Liver (tissue), 9 donors: ENCODE measurements around the gene DNAH17. TPM values are rescaled to one million over a fixed set of nuclear protein-coding genes. Genes with fewer than 3 reads are reported as not detected.

Experiments
- DNase-seq: peaks from one replicate; pipeline ENCODE4 v3.0.0-alpha.2; 2017; ENCODE audit warnings: low spot score
- H3K27ac ChIP-seq, 2 donors: one replicate each; pipeline ENCODE4 v1.7.0; 2013; ENCODE audit warnings: inconsistent platforms in 2 of 2, low read length in 2 of 2, control low read depth in 1 of 2, low read depth in 1 of 2, mild to moderate bottlenecking in 1 of 2
- H3K27me3 ChIP-seq, 4 donors: one replicate each; pipeline versions ENCODE4 v1.6.1 to v1.7.0; 2013; ENCODE audit warnings: low read length in 3 of 4, inconsistent platforms in 1 of 4, mild to moderate bottlenecking in 1 of 4, moderate library complexity in 1 of 4; ENCODE audit not compliant: control insufficient read depth in 4 of 4, insufficient read depth in 4 of 4
- H3K36me3 ChIP-seq, 4 donors: one replicate each; pipeline versions ENCODE4 v1.6.1 to v1.7.0; 2013; ENCODE audit warnings: low read length in 3 of 4, mild to moderate bottlenecking in 3 of 4, low read depth in 1 of 4, moderate library complexity in 1 of 4; ENCODE audit not compliant: control insufficient read depth in 4 of 4, insufficient read depth in 3 of 4
- H3K4me1 ChIP-seq, 4 donors: one replicate each; pipeline versions ENCODE4 v1.6.1 to v1.7.0; 2013; ENCODE audit warnings: low read length in 3 of 4, mild to moderate bottlenecking in 3 of 4, moderate library complexity in 1 of 4; ENCODE audit not compliant: control insufficient read depth in 4 of 4, insufficient read depth in 4 of 4
- H3K4me3 ChIP-seq, 3 donors: one replicate each; pipeline versions ENCODE4 v1.6.1 to v1.7.0; 2013; ENCODE audit warnings: low read length in 3 of 3, control low read depth in 1 of 3, low read depth in 1 of 3, mild to moderate bottlenecking in 1 of 3
- H3K9ac ChIP-seq, 2 donors: one replicate each; pipeline ENCODE4 v1.7.0; 2013; ENCODE audit warnings: low read length in 2 of 2, mild to moderate bottlenecking in 2 of 2, moderate library complexity in 2 of 2, control low read depth in 1 of 2, low read depth in 1 of 2
- H3K9me3 ChIP-seq, 4 donors: one replicate each; pipeline versions ENCODE4 v1.6.1 to v1.7.0; 2013; ENCODE audit warnings: low read length in 3 of 4; ENCODE audit not compliant: control insufficient read depth in 4 of 4
- FOXA1 ChIP-seq: IDR thresholded peaks from 2 replicates; pipeline ENCODE4 v1.6.1; 2016; ENCODE audit warnings: antibody characterized with exemption
- FOXA2 ChIP-seq: IDR thresholded peaks from 2 replicates; pipeline ENCODE4 v1.6.1; 2016; ENCODE audit warnings: antibody characterized with exemption
- HNF4A ChIP-seq, 2 donors: conservative IDR thresholded peaks; 2 replicates each; pipeline ENCODE4 v1.6.1; 2016; ENCODE audit warnings: antibody characterized with exemption in 2 of 2, mild to moderate bottlenecking in 2 of 2
- HNF4G ChIP-seq: IDR thresholded peaks from 2 replicates; pipeline ENCODE4 v1.6.1; 2016; ENCODE audit warnings: antibody characterized with exemption
- RAD21 ChIP-seq, 2 donors: IDR thresholded peaks; 2 replicates each; pipeline ENCODE4 v1.6.1; 2016; ENCODE audit warnings: antibody characterized with exemption in 2 of 2, mild to moderate bottlenecking in 2 of 2
- WGBS: extraction: QIAGEN DNeasy Blood & Tissue Kit; methylation state at CpG from one replicate; pipeline ENCODE4 v1.1.7; 2013; 5-methylcytosine and 5-hydroxymethylcytosine counted together
- polyA plus RNA-seq, 2 donors: library from polyadenylated mRNA; stranded (reverse) in 1 of 2; unstranded in 1 of 2; fragments of 200-250 nt in 1 of 2; fragments of >200 nt in 1 of 2; fragmentation: Nextera tagmentation in 1 of 2; extraction: Ambion mirVana in 1 of 2; gene quantifications; one replicate each; pipeline versions ENCODE4 v1.2.1 to v1.2.3, GENCODE V29; 2013 to 2015
- total RNA-seq, 2 donors: library from RNA; depleted of rRNA; stranded (reverse); fragments of >200 nt; gene quantifications; one replicate each; pipeline ENCODE4 v1.2.3, GENCODE V29; 2014
- TF ChIP-seq, protein P1 (sequence below): IDR thresholded peaks from 2 replicates; pipeline ENCODE4 v1.6.1; 2016; ENCODE audit warnings: antibody characterized with exemption
- TF ChIP-seq, protein P2 (sequence below): IDR thresholded peaks from 2 replicates; pipeline ENCODE4 v1.6.1; 2016; ENCODE audit warnings: antibody characterized with exemption
- TF ChIP-seq, protein P3 (sequence below): IDR thresholded peaks from 2 replicates; pipeline ENCODE4 v1.6.1; 2016; ENCODE audit warnings: antibody characterized with exemption, mild to moderate bottlenecking
- TF ChIP-seq, protein P4 (sequence below): IDR thresholded peaks from 2 replicates; pipeline ENCODE4 v1.6.1; 2016; ENCODE audit warnings: antibody characterized with exemption
- donor health status: healthy.
- donor health status: healthy.
- donor health status: healthy.
- donor health status: healthy.
- donor health status: healthy.

DNAH17 gene
- total and polyA plus RNA-seq, 4 donors = 0.09 to 0.79 TPM; not detected in 2

DNA sequence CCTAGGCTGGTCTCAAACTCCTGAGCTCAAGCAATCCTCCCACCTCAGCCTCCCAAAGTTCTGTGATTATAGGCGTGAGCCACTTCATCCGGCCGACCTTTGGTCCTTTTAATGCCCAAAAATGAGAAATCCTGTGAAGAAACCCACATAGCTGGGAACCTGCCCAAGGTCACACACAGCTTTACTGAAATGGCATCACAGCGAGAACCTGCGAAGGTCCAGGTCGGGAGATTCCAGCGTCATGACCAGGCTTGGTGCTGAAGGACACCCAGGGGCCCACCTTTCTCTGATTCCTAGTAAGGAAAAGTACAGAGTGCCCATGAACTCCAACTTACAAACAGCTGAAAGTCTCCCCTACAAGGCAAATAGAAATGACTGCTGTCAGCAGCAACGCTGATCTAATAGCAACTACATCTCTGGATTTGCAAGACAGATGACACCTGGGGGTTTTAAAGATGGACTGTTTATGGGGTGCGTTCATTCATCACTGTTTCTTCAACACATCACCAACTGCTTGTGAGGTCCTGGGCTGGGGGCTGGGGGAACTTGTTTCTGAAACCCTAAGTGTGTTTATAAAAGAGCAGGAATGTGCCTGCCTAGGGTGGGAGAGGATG is 24.5 kb upstream of the DNAH17 start:
- DNase-seq = no peak
- Histone ChIP-seq H3K27ac (no peak overlapping the region), H3K9me3 (no peaks in the 10 kb centered on the region)

DNA sequence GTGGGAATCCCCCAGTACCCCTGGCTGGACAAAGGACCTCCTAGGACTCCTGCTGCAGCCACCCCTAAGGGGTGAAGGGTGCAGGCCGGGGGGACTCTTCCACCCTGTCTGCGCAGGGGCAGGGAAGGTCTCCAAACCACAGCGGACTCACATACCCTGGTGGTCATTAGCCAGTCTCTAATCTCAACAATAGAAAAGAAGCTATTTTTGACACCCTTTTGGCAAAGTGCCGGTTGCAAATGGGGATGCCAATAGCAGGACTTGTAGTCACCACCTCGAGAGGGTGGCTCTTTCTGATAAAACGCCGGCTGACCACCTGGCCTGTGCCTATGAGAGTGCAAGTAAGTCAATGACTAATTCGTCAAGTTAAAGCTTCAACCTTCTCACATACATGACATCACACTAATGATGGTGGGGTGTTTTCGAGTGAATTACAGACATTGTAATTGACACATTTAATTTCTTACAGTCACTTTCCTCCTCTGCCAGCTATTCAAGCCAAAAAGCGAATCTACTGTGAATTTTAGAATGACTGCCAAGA is 23.1 kb upstream of the DNAH17 start:
- no peak for DNase-seq
- H3K4me3 ChIP-seq = no peak overlapping the region

More for the DNA sequence above, 24.5 kb upstream of the DNAH17 start:
- Histone ChIP-seq H3K4me1 (no peaks in the 10 kb centered on the region), H3K9ac (no peak overlapping the region), H3K27me3 (no peaks in the 10 kb centered on the region), H3K4me3 (no peak overlapping the region), H3K36me3 (no peaks in the 10 kb centered on the region)
- 77% methylated on average over 9 of the region's 9 CpGs for WGBS
- TF ChIP-seq HNF4A (conservative IDR thresholded peaks at IDR 0.05) = no peak

GRCh38 chr17:78599419-78599818 is 22.2 kb upstream of the DNAH17 start:
- no peak overlapping the region for H3K4me3 ChIP-seq
- TF ChIP-seq FOXA2 = no peak
- TF ChIP-seq HNF4G = no peak
- no peak for TF ChIP-seq RAD21 (IDR thresholded peaks at IDR 0.05)
- TF ChIP-seq, protein P1, sequence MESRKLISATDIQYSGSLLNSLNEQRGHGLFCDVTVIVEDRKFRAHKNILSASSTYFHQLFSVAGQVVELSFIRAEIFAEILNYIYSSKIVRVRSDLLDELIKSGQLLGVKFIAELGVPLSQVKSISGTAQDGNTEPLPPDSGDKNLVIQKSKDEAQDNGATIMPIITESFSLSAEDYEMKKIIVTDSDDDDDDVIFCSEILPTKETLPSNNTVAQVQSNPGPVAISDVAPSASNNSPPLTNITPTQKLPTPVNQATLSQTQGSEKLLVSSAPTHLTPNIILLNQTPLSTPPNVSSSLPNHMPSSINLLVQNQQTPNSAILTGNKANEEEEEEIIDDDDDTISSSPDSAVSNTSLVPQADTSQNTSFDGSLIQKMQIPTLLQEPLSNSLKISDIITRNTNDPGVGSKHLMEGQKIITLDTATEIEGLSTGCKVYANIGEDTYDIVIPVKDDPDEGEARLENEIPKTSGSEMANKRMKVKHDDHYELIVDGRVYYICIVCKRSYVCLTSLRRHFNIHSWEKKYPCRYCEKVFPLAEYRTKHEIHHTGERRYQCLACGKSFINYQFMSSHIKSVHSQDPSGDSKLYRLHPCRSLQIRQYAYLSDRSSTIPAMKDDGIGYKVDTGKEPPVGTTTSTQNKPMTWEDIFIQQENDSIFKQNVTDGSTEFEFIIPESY = no peak
- TF ChIP-seq, protein P2, sequence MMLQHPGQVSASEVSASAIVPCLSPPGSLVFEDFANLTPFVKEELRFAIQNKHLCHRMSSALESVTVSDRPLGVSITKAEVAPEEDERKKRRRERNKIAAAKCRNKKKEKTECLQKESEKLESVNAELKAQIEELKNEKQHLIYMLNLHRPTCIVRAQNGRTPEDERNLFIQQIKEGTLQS = no peak
- no peak for DNase-seq
- no peak overlapping the region for H3K27ac ChIP-seq
- no peaks in the 10 kb centered on the region for H3K4me1 ChIP-seq
- no peak overlapping the region for H3K9ac ChIP-seq
- H3K36me3 ChIP-seq = no peaks in the 10 kb centered on the region
- H3K27me3 ChIP-seq = no peaks in the 10 kb centered on the region
- 86% methylated on average over 5 of the region's 5 CpGs for whole genome bisulfite sequencing
- H3K9me3 ChIP-seq = no peaks in the 10 kb centered on the region

More for the DNA sequence above, 23.1 kb upstream of the DNAH17 start:
- Histone ChIP-seq H3K27ac (no peak overlapping the region), H3K4me1 (no peaks in the 10 kb centered on the region), H3K27me3 (no peaks in the 10 kb centered on the region), H3K9me3 (no peaks in the 10 kb centered on the region), H3K9ac (no peak overlapping the region), H3K36me3 (no peaks in the 10 kb centered on the region)
- 83% methylated on average over 10 of the region's 10 CpGs for WGBS
- TF ChIP-seq, protein P3, sequence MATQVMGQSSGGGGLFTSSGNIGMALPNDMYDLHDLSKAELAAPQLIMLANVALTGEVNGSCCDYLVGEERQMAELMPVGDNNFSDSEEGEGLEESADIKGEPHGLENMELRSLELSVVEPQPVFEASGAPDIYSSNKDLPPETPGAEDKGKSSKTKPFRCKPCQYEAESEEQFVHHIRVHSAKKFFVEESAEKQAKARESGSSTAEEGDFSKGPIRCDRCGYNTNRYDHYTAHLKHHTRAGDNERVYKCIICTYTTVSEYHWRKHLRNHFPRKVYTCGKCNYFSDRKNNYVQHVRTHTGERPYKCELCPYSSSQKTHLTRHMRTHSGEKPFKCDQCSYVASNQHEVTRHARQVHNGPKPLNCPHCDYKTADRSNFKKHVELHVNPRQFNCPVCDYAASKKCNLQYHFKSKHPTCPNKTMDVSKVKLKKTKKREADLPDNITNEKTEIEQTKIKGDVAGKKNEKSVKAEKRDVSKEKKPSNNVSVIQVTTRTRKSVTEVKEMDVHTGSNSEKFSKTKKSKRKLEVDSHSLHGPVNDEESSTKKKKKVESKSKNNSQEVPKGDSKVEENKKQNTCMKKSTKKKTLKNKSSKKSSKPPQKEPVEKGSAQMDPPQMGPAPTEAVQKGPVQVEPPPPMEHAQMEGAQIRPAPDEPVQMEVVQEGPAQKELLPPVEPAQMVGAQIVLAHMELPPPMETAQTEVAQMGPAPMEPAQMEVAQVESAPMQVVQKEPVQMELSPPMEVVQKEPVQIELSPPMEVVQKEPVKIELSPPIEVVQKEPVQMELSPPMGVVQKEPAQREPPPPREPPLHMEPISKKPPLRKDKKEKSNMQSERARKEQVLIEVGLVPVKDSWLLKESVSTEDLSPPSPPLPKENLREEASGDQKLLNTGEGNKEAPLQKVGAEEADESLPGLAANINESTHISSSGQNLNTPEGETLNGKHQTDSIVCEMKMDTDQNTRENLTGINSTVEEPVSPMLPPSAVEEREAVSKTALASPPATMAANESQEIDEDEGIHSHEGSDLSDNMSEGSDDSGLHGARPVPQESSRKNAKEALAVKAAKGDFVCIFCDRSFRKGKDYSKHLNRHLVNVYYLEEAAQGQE = no peak
- TF ChIP-seq FOXA2 (no peak), FOXA1 (no peak), HNF4G (no peak), RAD21 (IDR thresholded peaks at IDR 0.05) (no peak)
- TF ChIP-seq, protein P2 = no peak
- TF ChIP-seq, protein P4, sequence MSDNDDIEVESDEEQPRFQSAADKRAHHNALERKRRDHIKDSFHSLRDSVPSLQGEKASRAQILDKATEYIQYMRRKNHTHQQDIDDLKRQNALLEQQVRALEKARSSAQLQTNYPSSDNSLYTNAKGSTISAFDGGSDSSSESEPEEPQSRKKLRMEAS = no peak
